ENCODE data around the gene CLIP2. TPM values are rescaled to one million over a fixed set of nuclear protein-coding genes. Genes with fewer than 3 reads are reported as not detected.

Gene CLIP2
- total RNA-seq, 1 experiment from 2014 or later, result 26.2 TPM

GRCh38 chr7:74267756-74268565 is 21.2 kb upstream of the CLIP2 start:
- no peaks in the 10 kb centered on the region for H3K27me3 ChIP-seq (ENCODE audit: low read length)
- H3K9ac ChIP-seq (ENCODE audit: low read length), result no peak overlapping the region
- H3K4me1 ChIP-seq (ENCODE audit: insufficient read depth, low read length), result peaks cover 10% of the 10 kb centered on the region
- H2AFZ ChIP-seq (ENCODE audit: low read length), result no peak overlapping the region
- no peaks in the 10 kb centered on the region for H3F3A ChIP-seq (ENCODE audit: low read length, unreplicated experiment)
- H3K4me3 ChIP-seq (ENCODE audit: low read length), result no peak overlapping the region
- intact Hi-C loops (cut with micrococcal nuclease), result loop anchor here (5.0 kb wide), 1 partner anchor 61 kb away; no protein-coding TSS in a partner anchor
- H3K4me2 ChIP-seq (ENCODE audit: low read length), result no peak overlapping the region
- no peaks in the 10 kb centered on the region for H3K9me2 ChIP-seq (replicated peaks; ENCODE audit: low read length)
- no peaks in the 10 kb centered on the region for H3K36me3 ChIP-seq (ENCODE audit: low read depth, low read length)
- no TSS peak for BruUV-seq (replicated peaks)
- H4K20me1 ChIP-seq (ENCODE audit: low read length), result no peaks in the 10 kb centered on the region
- no peak overlapping the region for H3K27ac ChIP-seq (ENCODE audit: low read length)
- no peak for ATAC-seq
- no peaks in the 10 kb centered on the region for H3K9me3 ChIP-seq (ENCODE audit: low read length)
- DNase-seq, result no peak
- TF ChIP-seq CTCF (conservative IDR thresholded peaks at IDR 0.05; ENCODE audit: low read depth, low read length) (no peak), EZH2 (IDR thresholded peaks at IDR 0.05; ENCODE audit: low read length, unreplicated experiment) (no peak), EZH2phosphoT487 (IDR thresholded peaks at IDR 0.05; ENCODE audit: borderline replicate concordance, low read length) (no peak)
- ChIA-PET CTCF (no interaction called here), POLR2A (ENCODE audit: unreplicated experiment) (no interaction called here)
- no peaks in the 10 kb centered on the region for H3K79me2 ChIP-seq (ENCODE audit: low read length)

GRCh38 chr7:74269757-74270277 is 19.4 kb upstream of the CLIP2 start:
- peak overlapping the region; percentile 44; the same call in 1 of the 2 replicates for H3K9ac ChIP-seq (ENCODE audit: low read length)
- ChIA-PET POLR2A (ENCODE audit: unreplicated experiment) (interaction anchor here (0.5 kb wide), 1 partner anchor 20 kb away, joined by 3 read pairs; the partner anchor contains the start of gene CLIP2), CTCF (no interaction called here)
- ATAC-seq, result peak; percentile 75
- DNase-seq, result peak; percentile 75
- H4K20me1 ChIP-seq (ENCODE audit: low read length), result no peaks in the 10 kb centered on the region
- no peak overlapping the region for H3K27ac ChIP-seq (ENCODE audit: low read length)
- no peaks in the 10 kb centered on the region for H3K9me3 ChIP-seq (ENCODE audit: low read length)
- no peaks in the 10 kb centered on the region for H3F3A ChIP-seq (ENCODE audit: low read length, unreplicated experiment)
- no peaks in the 10 kb centered on the region for H3K9me2 ChIP-seq (replicated peaks; ENCODE audit: low read length)
- H3K4me2 ChIP-seq (ENCODE audit: low read length), result peak overlapping the region; percentile 98
- no peaks in the 10 kb centered on the region for H3K27me3 ChIP-seq (ENCODE audit: low read length)
- peak overlapping the region; percentile 79 for H3K4me3 ChIP-seq (ENCODE audit: low read length)
- no TSS peak for BruUV-seq (replicated peaks)
- TF ChIP-seq CTCF (conservative IDR thresholded peaks at IDR 0.05; ENCODE audit: low read depth, low read length) (no peak), EZH2 (IDR thresholded peaks at IDR 0.05; ENCODE audit: low read length, unreplicated experiment) (no peak), EZH2phosphoT487 (IDR thresholded peaks at IDR 0.05; ENCODE audit: borderline replicate concordance, low read length) (no peak)
- H3K36me3 ChIP-seq (ENCODE audit: low read depth, low read length), result no peaks in the 10 kb centered on the region
- intact Hi-C loops (cut with micrococcal nuclease), result loop anchor here (1.0 to 10.0 kb wide), 3 partner anchors 19 to 85 kb away; partner anchors contain the start of gene CLIP2
- peaks cover 17% of the 10 kb centered on the region for H3K4me1 ChIP-seq (ENCODE audit: insufficient read depth, low read length)
- no peaks in the 10 kb centered on the region for H3K79me2 ChIP-seq (ENCODE audit: low read length)
- H2AFZ ChIP-seq (ENCODE audit: low read length), result peak overlapping the region; percentile 99

- no peaks in the 10 kb centered on the region for H4K20me1 ChIP-seq (ENCODE audit: low read length)
- H3K79me2 ChIP-seq (ENCODE audit: low read length), result no peaks in the 10 kb centered on the region
- no peak overlapping the region for H2AFZ ChIP-seq (ENCODE audit: low read length)
- no peaks in the 10 kb centered on the region for H3K9me3 ChIP-seq (ENCODE audit: low read length)
- CTCF ChIA-PET, result no interaction called here
- H3K9me2 ChIP-seq (replicated peaks; ENCODE audit: low read length), result no peaks in the 10 kb centered on the region
- TF ChIP-seq EZH2 (IDR thresholded peaks at IDR 0.05; ENCODE audit: low read length, unreplicated experiment) (no peak), EZH2phosphoT487 (IDR thresholded peaks at IDR 0.05; ENCODE audit: borderline replicate concordance, low read length) (no peak), CTCF (conservative IDR thresholded peaks at IDR 0.05; ENCODE audit: low read depth, low read length) (no peak)
- H3K4me1 ChIP-seq (ENCODE audit: insufficient read depth, low read length), result peaks cover 17% of the 10 kb centered on the region
- ATAC-seq (no peak), DNase-seq (no peak)
- no peaks in the 10 kb centered on the region for H3K27me3 ChIP-seq (ENCODE audit: low read length)
- POLR2A ChIA-PET (ENCODE audit: unreplicated experiment), result no interaction called here
- H3K36me3 ChIP-seq (ENCODE audit: low read depth, low read length), result no peaks in the 10 kb centered on the region
- no peak overlapping the region for H3K4me2 ChIP-seq (ENCODE audit: low read length)
- peak overlapping the region; percentile 95 for H3K27ac ChIP-seq (ENCODE audit: low read length)
- no TSS peak for BruUV-seq (replicated peaks)
- no peak overlapping the region for H3K4me3 ChIP-seq (ENCODE audit: low read length)
- no peaks in the 10 kb centered on the region for H3F3A ChIP-seq (ENCODE audit: low read length, unreplicated experiment)
- H3K9ac ChIP-seq (ENCODE audit: low read length), result no peak overlapping the region
- intact Hi-C loops (cut with micrococcal nuclease), result loop anchor here (10.0 kb wide), 1 partner anchor 83 kb away; no protein-coding TSS in a partner anchor
Observed at GRCh38 chr7:74271742-74272141, 17.5 kb upstream of the CLIP2 start.

Data from PC-3 (cell line).